K562 (cell line): Measurements from ENCODE around the gene QRICH1. TPM values are rescaled to one million over a fixed set of nuclear protein-coding genes. Genes with fewer than 3 reads are reported as not detected.

Source experiments
- CREB1 ChIP-seq, 2 experiments: sonication (generic) in 1 of 2; formaldehyde crosslinking in 1 of 2; IDR thresholded peaks; 2 replicates each; pipeline versions ENCODE4 v1.6.1 to v1.8.0; 2012 to 2022; ENCODE audit warnings: inconsistent platforms in 1 of 2, mild to moderate bottlenecking in 1 of 2, missing genetic modification reagents in 1 of 2, moderate library complexity in 1 of 2
- DACH1 ChIP-seq: fragments of 450-650 bp; IDR thresholded peaks from 2 replicates; pipeline ENCODE4 v1.6.1; 2018; ENCODE audit not compliant: partially characterized antibody
- SLC30A9 ChIP-seq: fragments of 250-450 bp; sonication (Bioruptor Pico); IDR thresholded peaks from 2 replicates; pipeline ENCODE4 v1.8.0; 2022; ENCODE audit warnings: mild to moderate bottlenecking, moderate library complexity
- U2AF2 ChIP-seq: fragments of 200-400 bp; formaldehyde crosslinking; optimal IDR thresholded peaks from 2 replicates; pipeline ENCODE3; 2017; ENCODE audit warnings: low read depth, mild to moderate bottlenecking, low read length
- ZNF3 ChIP-seq: fragments of 250-450 bp; sonication (Bioruptor Pico); IDR thresholded peaks from 2 replicates; pipeline ENCODE4 v1.5.0; 2021; ENCODE audit warnings: mild to moderate bottlenecking, moderate library complexity
- polyA plus RNA-seq, 8 experiments: library from polyadenylated mRNA; depleted of rRNA in 4 of 8; stranded (reverse) in 5 of 8; unstranded in 3 of 8; fragments of >200 nt; fragmentation: Nextera tagmentation in 2 of 8; fragmentation: Illumina TruSeq in 1 of 8; extraction: Ambion mirVana in 2 of 8; extraction: Trizol in 1 of 8; gene quantifications; 2 replicates each; pipeline versions ENCODE4 v1.2.1 to v1.2.3, GENCODE V29; 2011 to 2014; ENCODE audit warnings: inconsistent platforms in 1 of 8, missing spikeins in 1 of 8
- total RNA-seq, 7 experiments: library from RNA; depleted of rRNA in 6 of 7; stranded (reverse); fragments of >200 nt in 6 of 7; fragmentation: Illumina TruSeq in 2 of 7; extraction: Trizol in 2 of 7; gene quantifications; 2 replicates each; pipeline versions ENCODE4 v1.2.1 to v1.2.3, GENCODE V29; 2011 to 2021; ENCODE audit warnings: low replicate concordance in 1 of 7
- TF ChIP-seq, protein P1 (sequence below): fragments of 450-650 bp; IDR thresholded peaks from 2 replicates; pipeline ENCODE4 v1.6.1; 2016; ENCODE audit warnings: low read depth
- TF ChIP-seq, protein P2 (sequence below), 2 experiments: fragments of 450-650 bp in 1 of 2; sonication (generic) in 1 of 2; formaldehyde crosslinking in 1 of 2; IDR thresholded peaks; 2 replicates each; pipeline versions ENCODE4 v1.7.1 to v1.9.0; 2016 to 2022; ENCODE audit warnings: inconsistent platforms in 1 of 2, mild to moderate bottlenecking in 1 of 2, missing genetic modification reagents in 1 of 2

Gene QRICH1
- total and polyA plus RNA-seq, 9 of the 15 experiments (the other 6 are each of a cell fraction or from before 2014, with no cell fraction given): 20.1 to 99.2 (median 56.7) TPM

DNA sequence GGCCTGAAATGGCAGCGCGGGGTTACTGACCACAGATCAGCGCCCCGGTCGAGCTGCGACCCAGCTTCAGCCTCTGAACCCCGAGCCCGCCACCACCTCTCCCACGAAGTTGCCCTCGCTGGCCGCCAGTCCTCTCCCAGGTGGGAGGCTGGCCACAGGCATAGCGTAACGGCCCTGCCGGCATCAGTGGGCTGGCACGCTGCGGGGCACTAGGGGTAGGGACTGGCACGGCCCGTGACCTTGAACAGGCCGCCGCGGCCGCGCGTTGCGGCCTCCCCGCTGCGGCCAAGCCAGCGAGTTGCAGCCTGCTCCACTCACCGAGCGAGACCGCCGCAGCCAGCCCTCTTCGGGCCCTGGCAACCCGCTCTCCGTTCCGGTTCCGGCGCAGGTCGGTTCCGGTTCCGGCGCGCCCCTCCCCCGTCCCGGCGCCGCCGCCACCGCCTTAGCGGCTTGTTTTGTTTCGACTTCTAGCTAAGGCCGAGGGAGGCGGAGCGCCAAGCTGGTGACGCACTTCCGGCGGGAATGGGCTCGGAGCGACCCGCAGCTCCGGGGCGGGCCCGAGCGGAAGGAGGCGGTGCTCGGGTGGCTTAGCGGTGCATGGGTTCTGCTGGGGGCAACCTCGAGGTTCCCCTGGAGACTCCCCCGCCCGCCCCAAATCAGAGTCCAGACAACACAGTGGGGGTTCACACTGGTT is 26.7 kb upstream of the QRICH1 start, which contains the start of gene USP19 (continued):
- TF ChIP-seq, protein P1, sequence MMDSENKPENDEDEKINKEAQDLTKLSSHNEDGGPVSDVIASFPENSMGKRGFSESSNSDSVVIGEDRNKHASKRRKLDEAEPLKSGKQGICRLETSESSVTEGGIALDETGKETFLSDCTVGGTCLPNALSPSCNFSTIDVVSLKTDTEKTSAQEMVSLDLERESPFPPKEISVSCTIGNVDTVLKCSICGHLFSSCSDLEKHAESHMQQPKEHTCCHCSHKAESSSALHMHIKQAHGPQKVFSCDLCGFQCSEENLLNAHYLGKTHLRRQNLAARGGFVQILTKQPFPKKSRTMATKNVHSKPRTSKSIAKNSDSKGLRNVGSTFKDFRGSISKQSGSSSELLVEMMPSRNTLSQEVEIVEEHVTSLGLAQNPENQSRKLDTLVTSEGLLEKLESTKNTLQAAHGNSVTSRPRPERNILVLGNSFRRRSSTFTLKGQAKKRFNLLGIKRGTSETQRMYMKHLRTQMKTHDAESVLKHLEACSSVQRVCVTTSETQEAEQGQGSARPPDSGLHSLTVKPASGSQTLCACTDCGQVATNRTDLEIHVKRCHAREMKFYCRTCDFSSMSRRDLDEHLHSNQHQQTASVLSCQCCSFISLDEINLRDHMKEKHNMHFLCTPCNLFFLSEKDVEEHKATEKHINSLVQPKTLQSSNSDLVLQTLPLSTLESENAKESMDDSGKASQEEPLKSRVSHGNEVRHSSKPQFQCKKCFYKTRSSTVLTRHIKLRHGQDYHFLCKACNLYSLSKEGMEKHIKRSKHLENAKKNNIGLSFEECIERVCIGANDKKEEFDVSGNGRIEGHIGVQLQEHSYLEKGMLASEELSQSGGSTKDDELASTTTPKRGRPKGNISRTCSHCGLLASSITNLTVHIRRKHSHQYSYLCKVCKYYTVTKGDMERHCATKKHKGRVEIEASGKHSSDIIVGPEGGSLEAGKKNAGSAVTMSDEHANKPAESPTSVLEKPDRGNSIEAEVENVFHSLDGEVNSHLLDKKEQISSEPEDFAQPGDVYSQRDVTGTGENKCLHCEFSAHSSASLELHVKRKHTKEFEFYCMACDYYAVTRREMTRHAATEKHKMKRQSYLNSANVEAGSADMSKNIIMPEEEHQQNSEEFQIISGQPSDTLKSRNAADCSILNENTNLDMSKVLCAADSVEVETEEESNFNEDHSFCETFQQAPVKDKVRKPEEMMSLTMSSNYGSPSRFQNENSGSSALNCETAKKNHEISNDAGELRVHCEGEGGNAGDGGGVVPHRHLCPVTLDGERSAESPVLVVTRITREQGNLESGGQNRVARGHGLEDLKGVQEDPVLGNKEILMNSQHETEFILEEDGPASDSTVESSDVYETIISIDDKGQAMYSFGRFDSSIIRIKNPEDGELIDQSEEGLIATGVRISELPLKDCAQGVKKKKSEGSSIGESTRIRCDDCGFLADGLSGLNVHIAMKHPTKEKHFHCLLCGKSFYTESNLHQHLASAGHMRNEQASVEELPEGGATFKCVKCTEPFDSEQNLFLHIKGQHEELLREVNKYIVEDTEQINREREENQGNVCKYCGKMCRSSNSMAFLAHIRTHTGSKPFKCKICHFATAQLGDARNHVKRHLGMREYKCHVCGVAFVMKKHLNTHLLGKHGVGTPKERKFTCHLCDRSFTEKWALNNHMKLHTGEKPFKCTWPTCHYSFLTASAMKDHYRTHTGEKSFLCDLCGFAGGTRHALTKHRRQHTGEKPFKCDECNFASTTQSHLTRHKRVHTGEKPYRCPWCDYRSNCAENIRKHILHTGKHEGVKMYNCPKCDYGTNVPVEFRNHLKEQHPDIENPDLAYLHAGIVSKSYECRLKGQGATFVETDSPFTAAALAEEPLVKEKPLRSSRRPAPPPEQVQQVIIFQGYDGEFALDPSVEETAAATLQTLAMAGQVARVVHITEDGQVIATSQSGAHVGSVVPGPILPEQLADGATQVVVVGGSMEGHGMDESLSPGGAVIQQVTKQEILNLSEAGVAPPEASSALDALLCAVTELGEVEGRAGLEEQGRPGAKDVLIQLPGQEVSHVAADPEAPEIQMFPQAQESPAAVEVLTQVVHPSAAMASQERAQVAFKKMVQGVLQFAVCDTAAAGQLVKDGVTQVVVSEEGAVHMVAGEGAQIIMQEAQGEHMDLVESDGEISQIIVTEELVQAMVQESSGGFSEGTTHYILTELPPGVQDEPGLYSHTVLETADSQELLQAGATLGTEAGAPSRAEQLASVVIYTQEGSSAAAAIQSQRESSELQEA: no peak
- TF ChIP-seq CREB1 (IDR thresholded peaks at IDR 0.05) (peak; percentile 69), CREB1 (CRISPR knock-in tag; IDR thresholded peaks at IDR 0.05) (peak; percentile 88), U2AF2 (no peak), SLC30A9 (CRISPR knock-in tag) (no peak), DACH1 (no peak), ZNF3 (no peak)
- TF ChIP-seq, protein P2, sequence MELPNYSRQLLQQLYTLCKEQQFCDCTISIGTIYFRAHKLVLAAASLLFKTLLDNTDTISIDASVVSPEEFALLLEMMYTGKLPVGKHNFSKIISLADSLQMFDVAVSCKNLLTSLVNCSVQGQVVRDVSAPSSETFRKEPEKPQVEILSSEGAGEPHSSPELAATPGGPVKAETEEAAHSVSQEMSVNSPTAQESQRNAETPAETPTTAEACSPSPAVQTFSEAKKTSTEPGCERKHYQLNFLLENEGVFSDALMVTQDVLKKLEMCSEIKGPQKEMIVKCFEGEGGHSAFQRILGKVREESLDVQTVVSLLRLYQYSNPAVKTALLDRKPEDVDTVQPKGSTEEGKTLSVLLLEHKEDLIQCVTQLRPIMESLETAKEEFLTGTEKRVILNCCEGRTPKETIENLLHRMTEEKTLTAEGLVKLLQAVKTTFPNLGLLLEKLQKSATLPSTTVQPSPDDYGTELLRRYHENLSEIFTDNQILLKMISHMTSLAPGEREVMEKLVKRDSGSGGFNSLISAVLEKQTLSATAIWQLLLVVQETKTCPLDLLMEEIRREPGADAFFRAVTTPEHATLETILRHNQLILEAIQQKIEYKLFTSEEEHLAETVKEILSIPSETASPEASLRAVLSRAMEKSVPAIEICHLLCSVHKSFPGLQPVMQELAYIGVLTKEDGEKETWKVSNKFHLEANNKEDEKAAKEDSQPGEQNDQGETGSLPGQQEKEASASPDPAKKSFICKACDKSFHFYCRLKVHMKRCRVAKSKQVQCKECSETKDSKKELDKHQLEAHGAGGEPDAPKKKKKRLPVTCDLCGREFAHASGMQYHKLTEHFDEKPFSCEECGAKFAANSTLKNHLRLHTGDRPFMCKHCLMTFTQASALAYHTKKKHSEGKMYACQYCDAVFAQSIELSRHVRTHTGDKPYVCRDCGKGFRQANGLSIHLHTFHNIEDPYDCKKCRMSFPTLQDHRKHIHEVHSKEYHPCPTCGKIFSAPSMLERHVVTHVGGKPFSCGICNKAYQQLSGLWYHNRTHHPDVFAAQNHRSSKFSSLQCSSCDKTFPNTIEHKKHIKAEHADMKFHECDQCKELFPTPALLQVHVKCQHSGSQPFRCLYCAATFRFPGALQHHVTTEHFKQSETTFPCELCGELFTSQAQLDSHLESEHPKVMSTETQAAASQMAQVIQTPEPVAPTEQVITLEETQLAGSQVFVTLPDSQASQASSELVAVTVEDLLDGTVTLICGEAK (IDR thresholded peaks at IDR 0.05): peak; percentile 96
- TF ChIP-seq, protein P2 (CRISPR knock-in tag; IDR thresholded peaks at IDR 0.05): no peak
